HG02884 (cell line): ENCODE results near the gene APRT.
"Not testable (repeated sequence)": the region's sequence is repeated elsewhere in the genome, so short reads cannot be mapped to it uniquely, and the experiment has no call there.

Experiments used
- ATAC-seq: cut with Tn5 transposase; IDR thresholded peaks from one replicate; pipeline ENCODE4 v1.9.1; 2021; ENCODE audit warnings: mild to moderate bottlenecking, moderate library complexity; ENCODE audit not compliant: unreplicated experiment

Gene APRT

DNA sequence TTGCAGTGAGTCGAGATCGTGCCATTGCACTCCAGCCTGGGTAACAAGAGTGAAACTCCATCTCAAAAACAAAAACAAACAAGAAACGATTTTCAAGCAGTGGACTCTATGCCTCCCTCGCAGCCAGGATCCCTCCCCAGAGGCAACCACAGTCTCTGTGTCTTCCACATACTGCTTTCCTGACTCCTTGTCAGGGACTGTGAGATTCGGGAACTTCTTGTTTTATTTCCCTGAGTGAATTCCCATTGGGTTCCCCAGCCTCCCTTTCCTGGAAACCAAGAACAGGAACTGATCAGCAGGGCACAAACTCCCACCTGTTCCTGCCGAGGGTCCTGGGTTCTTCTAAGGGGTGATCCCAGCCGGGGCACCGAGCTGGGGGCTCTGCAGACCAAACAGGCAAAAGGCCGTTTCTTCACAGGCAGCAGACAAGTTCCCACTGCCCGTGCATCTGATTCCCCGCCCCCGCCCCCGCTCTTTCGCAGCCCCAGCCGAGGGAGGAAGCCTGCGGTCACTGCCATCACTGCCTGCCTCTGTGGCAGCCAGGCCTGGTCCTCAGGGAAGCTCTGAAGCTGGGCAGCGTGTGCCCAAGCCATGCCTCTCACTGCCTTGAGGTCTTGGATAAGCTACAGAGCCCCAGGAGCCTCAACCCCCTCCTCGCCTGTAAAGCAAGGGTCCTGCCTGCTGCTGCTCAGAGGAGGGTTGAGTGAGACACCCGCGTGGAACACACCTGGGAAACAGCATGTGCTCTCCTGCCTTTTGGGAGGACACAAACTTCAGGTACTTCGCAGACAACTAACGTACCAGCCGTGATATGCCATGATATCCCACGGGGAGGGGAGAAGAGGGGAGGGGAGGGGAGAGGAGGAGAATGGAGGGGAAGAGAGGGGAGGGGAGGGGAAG is 21.2 kb downstream of the APRT start:
- no peak for ATAC-seq

DNA sequence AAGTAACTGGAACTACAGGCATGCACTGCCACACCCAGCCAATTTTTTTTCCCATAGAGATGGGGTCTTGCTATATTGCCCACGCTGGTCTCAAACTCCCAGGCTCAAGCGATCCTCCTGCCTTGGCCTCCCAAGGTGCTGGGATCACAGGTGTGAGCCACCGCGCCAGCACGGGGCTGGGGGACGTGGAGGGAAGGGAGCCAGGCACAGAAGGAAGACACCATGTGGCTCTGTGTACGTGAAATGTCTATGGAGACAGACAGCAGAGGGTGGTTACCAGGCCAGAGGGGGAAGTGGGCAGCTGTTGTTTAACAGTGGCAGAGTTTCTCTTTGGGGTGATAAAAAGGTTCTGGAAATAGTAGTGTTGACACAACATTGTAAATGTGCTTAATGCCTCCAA is 22.1 kb downstream of the APRT start:
- no peak for ATAC-seq

DNA sequence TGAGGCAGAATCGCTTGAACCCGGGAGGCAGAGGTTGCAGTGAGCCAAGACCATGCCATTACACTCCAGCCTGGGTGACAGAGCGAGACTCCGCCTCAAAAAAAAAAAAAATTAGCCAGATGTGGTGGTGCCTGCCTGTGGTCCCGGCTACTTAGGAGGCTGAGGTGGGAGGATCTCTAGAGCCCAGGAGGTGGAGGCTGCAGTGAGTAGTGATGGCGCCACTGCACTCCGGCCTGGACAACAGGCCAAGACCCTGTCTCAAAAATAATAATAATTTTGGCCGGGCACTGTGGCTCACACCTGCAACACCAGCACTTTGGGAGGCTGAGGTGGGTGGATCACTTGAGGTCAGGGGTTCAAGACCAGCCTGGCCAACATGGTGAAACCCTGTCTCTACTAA is 23.0 kb downstream of the APRT start:
- ATAC-seq, result not testable (repeated sequence)

DNA sequence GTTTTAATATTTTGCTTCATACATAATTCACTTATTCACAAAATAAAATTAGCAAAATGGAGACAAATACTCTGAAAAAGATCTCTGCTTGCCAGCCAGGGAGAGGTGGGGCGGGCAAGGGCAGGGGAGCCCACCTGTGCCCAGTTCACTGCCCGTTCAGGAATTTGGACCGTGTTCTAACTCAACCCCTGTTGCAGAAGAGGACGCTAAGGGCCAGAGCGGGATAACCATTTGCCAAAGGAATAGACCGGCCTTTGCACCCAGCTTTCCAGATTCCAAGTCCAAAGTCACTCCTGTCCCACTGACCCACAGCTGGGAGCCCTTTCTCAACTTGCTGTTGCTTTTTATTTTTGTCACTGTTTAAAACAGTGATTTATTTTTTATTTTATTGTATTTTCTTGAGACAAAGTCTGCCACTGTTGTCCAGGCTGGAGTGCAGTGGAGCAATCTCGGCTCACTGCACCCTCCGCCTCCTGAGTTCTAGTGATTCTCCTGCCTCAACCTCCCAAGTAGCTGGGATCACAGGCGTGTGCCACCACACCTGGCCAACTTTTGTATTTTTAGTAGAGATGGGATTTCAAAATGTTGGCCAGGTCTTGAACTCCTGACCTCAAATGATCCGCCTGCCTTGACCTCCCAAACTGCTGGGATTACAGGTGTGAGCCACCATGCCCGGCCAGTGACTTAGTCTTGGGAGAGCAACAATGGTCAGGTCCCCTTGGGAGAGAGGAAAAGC is 24.0 kb downstream of the APRT start:
- no peak for ATAC-seq

DNA sequence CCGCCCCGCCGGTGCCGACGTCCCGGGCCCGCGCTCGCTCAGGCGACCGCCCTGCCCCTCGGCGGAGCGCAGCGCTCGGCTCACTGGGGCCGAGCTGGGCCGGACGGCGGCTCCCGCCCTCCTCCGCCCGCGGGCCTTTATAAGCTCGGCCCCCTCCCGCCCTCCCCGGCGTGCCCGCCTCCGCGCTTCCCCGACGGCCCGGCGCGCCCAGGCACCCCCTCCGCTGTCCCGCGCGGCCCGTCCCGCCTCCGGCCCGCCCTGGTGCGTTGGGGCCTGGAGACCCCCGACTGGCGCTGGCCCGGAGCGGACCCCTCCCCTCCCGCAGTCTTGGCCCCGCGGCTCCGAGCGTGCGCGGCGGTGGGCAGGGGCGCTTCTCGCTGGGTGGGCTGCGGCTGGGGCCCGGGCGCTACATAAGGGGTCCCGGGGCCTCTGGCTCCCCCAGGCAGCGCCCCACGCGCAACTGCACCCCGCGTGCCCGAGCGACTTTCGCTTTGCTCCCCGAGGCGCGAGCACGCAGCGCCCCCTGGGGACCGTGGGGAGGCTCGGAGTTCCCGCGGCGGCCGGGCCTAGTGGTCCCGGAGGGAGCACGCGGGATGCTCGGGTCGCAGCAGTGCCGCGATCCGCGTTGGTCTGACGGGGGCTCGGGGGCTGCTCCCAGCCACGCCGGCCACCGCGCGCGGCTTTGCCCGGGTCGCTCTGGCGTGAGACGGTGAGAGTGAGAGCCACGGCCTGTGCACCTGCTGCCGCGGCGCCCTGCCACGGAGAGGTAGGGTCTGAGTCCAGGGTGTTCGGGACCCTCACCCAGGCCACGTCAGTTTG is 26.4 kb downstream of the APRT start, which contains the start of gene PIEZO1:
TSS of gene PIEZO1 (minus strand) at position 115 of the 819 bp plus-strand sequence. CDS start 256 bp downstream, outside the sequence.
- no peak for ATAC-seq

DNA sequence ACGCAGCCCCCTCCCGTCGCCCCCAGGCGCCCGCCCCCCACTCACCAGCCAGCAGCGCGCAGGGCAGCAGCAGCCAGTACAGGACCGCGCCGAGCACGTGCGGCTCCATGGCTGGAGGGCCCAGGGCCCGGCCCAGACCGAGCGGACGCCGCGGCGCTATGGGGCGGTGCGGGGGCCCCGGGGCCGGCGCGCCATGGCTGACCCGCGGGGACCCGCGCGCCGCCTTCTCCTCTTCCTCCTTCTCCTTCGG is 26.9 kb downstream of the APRT start:
- no peak for ATAC-seq

DNA sequence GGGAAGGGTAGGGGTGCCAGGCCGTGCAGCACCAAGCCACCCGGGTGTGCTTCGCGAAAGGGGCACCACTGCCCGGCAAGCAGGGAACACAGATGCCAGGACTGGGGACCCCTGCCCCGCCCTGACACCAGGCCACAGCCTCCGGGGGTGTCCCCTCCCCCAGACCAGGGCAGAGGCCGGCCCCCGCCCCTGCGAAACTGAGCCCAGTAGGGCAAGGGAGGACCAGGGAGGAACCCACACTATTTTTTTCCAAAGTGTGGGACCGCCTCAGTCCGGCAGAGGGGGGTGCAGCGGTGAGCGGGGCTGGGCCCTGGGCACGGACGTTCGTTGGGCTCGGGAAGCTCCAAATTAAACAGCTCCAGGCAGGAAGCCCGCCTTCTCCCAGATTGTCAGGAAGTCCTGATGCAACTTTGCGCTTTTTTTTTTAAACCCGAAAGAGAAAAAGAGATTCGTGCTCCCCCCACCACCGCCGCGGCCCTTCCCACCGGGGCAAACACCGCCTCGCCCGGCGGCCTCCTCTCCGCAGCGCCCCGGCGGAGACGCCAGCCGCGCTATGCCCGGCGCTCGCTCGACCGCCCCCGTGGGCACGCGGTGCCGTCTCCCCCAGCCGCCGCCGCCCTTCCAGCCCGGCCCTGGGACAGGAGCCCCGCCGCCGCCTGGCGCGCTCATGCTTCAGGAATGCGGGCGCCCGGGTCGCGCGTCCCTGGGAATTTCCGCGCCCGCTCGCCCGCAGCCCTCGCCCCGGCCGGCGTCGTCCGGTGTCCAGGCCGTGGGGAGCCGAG is 27.5 kb downstream of the APRT start:
- no peak for ATAC-seq

DNA sequence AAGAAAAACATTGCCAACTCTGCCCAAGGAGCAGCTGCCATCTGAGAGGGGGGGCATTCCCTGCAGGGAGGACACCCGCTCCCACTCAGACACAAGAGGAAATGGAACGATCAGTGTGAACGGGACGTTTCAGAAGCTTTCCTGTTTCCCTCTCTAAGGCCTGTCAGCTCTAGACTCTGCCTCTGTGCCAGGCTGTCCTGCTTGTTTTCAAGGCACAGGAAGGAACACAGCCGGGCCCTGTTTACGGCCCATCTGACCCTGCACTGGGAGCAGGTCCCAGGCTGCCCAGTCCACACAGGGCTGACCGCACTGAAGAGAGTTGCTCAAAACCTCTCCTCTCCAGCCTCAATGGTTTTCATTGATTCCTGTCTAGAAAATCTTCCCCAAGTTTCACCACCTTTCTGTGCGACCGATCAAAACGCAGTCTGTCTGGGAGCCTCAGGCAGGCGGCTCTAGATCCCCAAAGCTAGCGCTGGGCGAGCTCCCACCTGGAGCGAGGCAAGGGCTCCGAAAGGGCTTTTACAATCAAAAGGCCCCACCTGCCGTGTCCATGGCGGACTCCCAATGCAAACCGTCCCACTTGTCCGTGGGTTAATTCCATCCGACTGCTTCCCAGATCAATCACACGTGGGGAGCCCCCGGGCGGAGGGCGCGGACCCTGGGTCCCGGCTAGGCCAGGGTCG is 28.2 kb downstream of the APRT start:
- no peak for ATAC-seq

DNA sequence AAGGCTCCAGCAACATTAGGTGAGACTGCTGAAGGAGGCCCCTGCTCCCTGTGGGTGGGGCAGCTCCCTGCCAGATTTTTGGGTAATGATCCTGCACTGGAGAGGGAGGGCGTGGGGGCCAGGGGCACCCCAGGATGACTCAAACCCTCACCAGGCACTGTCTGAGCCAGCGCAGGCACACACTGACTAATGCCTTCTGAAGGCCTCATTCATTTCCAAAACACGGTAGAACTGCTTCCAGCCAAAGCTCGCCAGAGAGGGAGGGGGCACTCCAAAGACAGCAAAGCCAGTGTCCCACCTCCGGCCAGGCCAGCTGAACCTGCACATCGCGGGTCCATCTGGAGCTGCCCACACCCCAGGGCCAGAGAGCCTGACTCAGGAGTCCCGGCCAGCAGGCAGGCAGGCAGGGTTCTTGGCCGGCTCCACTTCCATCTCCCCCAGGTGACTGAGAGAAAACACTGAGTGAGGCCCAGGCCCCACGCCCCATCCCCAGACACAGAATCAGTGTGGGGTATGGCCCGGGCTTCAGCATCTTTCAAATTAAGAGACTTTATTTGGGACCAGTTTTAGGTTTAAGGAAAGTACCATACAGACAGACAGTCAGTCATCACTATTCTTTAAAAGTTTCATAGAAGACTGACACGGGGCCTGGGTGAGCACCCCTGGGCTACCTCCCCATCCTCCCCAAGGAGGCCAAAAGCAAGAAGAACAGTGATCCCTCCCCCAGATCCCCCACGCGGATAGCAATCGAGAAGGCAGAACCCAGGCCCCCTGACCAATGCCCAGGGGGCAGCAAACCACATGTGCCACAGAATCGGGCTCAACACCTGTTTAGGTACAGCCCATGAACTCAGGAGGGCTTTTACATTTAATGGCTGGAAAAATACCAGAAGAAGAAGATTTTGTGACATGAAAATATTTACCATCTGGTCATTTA is 29.0 kb downstream of the APRT start:
- no peak for ATAC-seq

DNA sequence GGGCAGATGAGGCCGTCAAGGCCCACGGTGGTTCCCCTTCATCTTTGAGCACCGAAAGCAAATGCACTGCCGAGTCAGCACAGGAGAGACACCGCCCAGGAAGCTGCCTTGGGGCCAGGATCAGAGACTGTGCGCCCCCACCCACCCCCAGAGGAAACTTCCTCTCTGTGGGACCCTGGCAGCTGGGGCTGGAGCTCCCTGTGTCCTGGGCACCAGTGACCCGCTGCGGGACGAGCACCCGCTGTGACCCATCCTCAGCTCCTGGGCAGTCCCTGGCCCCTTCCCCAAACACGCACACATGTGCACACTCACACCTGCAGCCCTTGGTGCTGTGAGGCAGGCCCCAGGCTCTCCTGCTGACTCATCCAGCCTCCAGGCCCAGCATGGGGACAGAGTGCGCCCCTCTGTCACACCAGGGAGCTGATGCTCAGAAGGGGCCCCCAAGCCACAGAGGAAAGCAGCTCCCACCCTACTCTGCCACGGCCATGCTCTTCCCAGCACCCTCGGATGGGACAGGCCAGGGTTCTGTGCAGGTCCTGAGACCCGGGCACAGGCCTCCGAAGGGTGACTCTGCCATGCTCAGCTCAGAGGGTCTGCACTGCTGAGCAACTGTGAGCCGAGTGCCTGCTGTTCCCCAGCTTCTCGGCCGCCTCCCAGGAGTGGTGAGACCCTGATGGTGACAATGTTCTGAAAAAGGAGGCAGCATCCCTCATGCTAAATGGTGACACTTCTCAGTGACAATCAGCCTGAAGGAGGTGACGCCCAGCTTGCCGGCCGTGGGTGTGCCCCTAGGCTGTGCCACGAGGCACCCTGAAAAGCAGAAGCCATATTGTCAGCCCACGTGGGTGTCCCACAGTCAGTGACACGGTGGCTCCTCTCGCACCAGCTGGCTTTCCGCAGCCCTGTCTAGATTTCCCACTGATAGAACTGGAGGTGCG is 30.3 kb downstream of the APRT start:
- no peak for ATAC-seq

DNA sequence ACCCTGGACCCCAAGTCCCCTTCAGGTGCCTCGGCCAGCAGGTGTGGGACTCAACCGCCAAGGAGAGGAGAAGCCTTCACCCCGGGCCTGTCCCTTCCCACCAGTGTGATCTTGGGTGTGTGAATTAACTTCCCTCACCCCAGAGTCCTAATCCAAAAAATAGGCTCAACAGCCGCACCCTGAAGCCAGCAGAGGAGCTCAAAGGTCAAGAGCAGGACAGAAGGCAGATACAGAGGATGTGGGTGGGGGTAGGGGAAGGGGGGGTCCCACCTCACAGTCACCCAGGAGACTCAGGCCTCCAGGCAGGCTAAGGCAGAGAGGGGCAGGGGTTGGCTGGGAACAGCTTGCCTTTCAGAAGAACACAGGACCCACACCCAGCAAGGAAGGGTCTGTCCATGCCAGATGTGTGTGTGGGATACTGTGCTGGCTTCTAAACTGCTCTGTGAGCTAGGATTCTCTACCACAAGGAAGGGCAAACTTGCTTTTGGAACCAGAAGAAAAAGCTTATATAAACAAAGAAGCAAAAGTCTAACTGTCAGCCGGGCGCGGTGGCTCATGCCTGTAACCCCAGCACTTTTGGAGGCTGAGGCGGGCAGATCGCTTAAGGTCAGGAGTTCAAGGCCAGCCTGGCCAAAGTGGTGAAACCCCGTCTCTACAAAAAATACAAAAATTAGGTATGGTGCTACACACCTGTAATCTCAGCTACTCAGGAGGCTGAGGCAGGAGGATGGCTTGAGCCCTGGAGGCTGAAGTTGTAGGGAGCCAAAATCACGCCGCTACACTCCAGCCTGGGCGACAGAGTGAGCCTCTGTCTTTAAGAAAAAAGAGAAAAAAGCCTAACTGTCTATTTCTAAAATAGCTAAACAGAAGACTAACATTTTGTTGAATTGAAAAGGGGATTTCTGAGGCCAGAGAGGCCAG is 31.3 kb downstream of the APRT start:
- ATAC-seq, result no peak

DNA sequence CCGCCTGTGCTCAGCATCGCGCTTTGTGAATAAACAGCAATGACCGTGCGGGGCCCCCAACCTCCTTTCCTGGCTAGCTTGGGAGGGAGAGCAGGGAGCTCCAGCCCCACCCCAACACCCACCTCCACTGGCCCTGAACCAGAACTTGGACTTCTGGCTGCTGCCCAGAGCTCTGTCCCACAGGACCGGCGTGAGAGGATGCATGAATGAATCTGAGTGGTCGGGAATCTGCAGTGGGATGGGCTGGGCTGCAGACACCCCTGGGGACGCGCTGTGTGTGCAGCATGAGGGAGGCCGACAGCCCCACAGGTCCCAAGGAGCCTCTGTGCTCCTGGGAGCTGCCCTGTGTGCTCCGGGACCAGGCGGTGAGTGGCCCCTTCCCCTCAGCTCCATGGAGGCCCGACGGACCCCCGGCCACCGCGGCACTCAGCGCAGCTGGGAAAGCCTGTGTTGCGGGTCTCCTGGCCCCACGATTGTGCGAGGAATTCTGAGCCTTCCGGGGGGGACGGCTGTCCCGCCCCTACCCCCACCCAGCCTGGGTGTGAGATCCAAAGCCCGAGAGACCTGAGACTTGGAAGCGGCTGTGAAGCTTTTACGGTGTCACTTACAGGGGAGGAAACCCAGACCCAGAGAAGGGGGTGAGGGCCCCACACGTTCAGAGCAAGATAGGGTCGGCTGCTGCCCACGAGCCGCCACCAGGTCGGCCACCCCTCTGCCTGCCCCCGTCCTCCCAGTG is 32.2 kb downstream of the APRT start:
- no peak for ATAC-seq

DNA sequence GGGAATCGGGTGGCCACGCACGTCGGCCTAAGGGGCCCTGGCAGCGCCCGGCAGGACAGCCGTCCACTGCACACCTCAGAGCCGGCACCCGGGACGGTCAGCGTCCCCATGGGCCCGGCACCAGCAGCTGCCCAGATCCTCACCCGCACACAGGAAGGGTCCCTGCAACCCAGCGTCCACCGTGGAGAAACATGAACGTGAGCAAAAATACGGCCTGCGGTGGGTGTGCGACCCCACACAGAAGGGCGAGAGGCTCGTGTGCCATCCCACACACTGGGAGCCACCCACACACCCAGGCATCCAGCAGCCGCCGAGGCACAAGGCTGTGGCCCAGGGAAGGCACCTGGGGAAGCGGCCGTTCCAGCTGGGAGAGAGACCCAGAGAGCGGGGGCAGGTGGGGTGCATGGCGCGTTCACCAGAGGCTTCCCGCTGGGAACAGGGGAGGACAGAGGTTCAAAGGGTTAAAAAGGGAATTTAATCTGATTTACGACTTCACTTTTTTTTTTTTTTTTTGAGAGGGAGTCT is 33.1 kb downstream of the APRT start:
- ATAC-seq, result no peak

DNA sequence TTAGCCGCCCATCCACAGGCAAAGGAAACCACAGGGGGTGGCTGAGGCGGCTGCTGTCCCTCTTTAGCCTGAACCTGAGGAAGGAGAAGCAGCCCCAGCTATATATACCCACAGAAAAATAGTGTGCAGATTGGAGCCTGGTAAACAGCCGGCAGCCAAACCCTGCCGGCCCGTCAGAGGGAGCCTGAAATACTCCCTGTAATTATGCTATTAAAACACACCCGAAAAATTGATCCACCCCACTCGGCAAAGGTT is 33.5 kb downstream of the APRT start:
- no peak for ATAC-seq

DNA sequence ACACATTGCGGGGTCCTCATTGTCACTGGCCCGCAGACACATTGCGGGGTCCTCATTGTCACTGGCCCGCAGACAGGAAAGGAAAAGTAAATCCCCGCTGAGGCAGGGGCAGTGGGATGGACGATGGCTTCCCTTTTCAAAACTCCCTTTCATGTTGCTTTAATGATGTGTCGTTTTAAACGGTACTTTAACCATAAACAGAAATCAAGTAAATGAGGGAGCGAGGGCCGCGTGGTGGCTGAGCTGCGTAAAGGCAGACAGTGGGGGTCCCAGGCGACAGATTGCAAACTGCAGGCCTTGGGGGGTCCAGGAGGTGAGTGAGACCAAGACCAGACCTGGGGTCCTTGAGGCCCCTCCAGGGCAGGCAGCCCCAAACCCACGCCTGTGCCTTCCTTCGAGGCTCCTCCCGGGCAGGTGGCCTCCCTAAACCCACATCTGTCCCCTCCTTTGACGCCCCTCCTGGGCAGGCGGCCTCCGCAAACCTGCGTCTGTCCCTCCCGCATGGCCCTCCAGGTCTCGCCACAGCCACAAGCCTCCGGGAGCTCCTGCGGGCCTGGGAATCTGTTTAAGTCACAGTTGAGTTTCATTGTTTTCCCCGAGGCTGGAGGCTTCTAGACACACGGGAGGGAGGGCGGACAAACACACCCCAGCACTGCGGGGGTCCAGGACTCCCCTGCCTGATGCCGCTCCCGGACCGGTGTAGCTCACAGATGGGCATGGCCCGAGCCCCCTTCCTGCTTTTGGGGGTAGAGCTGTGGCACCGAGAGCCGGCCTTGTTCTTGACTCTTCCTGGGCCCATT is 34.1 kb downstream of the APRT start:
- no peak for ATAC-seq

DNA sequence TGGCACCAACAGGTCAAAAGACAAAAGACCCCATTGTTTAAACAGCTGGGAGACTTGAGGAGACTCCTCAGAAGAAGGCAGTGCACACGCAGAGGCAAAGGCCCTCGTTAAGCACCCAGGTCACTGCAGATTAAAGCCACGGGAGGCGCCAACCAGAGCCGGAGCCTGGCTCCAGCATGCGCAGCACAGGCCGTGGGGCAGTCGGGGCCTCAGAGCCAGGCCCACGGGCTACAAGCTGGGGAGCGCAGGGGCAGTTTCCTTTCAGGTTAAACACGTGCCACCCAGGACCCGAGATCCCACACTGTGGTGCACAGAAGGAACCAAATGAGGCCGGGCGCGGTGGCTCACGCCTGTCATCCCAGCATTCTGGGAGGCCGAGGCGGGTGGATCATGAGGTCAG is 35.9 kb downstream of the APRT start:
- ATAC-seq, result no peak
